Lower leg skin (tissue), 3 donors: ENCODE measurements around the gene PSPN.

Experiments
- POLR2A ChIP-seq, 2 donors: fragments of 450-650 bp; IDR thresholded peaks; one replicate each; pipeline ENCODE4 v1.6.1; 2016 to 2017; ENCODE audit warnings: antibody characterized with exemption in 2 of 2, mild to moderate bottlenecking in 1 of 2, moderate library complexity in 1 of 2
- TF ChIP-seq, protein P1 (sequence below), 3 donors: fragments of 450-650 bp; IDR thresholded peaks; one replicate each; pipeline ENCODE4 v1.5.1; 2016; ENCODE audit warnings: antibody characterized with exemption in 3 of 3, mild to moderate bottlenecking in 3 of 3, moderate library complexity in 2 of 3

DNA sequence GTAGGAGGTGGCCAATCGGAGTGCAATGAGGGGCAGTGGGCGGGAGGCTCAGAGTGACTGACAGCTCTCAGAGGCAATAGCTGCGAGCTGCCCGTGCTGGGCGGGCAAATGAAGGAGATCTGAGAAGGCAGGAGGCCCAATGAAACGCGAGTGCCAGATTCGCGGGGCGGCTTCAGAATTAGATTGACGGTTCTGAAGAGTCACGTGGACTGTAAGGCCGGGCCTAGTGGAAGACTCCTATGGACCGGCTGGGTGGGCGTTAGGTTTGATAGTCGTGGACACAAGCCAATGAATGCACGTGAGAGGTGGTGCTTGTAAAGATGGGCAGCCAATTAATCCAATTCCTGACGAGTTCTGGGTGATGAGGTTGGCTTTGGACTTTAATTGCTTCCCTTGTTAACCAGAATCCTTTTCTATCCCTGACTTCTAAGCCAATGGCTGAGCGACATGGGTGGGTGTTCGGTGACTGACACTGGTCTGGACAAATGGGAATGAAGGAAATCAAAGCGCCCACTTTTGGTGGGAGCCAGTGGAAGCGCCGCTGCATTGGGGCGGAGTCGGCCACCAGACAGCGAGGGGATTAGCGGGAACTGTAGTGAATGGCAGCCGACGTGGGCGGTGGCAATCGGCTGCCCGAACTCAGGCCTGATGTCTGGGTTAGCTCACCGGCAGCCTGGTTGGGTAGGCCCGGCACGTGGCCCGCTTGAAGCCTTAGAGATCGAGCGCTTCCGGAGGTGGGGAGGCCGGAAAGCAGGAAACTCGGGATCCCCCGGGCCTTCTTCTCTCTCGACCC, 49.4 kb upstream of the PSPN start:
- TF ChIP-seq POLR2A (IDR thresholded peaks at IDR 0.05), result no peak
- TF ChIP-seq, protein P1, sequence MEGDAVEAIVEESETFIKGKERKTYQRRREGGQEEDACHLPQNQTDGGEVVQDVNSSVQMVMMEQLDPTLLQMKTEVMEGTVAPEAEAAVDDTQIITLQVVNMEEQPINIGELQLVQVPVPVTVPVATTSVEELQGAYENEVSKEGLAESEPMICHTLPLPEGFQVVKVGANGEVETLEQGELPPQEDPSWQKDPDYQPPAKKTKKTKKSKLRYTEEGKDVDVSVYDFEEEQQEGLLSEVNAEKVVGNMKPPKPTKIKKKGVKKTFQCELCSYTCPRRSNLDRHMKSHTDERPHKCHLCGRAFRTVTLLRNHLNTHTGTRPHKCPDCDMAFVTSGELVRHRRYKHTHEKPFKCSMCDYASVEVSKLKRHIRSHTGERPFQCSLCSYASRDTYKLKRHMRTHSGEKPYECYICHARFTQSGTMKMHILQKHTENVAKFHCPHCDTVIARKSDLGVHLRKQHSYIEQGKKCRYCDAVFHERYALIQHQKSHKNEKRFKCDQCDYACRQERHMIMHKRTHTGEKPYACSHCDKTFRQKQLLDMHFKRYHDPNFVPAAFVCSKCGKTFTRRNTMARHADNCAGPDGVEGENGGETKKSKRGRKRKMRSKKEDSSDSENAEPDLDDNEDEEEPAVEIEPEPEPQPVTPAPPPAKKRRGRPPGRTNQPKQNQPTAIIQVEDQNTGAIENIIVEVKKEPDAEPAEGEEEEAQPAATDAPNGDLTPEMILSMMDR (IDR thresholded peaks at IDR 0.05), result no peak
